GM19324 (cell line): ENCODE results near the gene HIVEP2.

ENCODE experiments used
- ATAC-seq: cut with Tn5 transposase; IDR thresholded peaks from one replicate; pipeline ENCODE4 v1.9.1; 2021; ENCODE audit warnings: mild to moderate bottlenecking, moderate library complexity; ENCODE audit not compliant: unreplicated experiment, low FRiP score

The HIVEP2 gene

GRCh38 chr6:142845624-142846458 is 99.1 kb downstream of the HIVEP2 start:
- no peak for ATAC-seq

GRCh38 chr6:142845143-142845571 is 99.8 kb downstream of the HIVEP2 start:
- ATAC-seq = no peak

DNA sequence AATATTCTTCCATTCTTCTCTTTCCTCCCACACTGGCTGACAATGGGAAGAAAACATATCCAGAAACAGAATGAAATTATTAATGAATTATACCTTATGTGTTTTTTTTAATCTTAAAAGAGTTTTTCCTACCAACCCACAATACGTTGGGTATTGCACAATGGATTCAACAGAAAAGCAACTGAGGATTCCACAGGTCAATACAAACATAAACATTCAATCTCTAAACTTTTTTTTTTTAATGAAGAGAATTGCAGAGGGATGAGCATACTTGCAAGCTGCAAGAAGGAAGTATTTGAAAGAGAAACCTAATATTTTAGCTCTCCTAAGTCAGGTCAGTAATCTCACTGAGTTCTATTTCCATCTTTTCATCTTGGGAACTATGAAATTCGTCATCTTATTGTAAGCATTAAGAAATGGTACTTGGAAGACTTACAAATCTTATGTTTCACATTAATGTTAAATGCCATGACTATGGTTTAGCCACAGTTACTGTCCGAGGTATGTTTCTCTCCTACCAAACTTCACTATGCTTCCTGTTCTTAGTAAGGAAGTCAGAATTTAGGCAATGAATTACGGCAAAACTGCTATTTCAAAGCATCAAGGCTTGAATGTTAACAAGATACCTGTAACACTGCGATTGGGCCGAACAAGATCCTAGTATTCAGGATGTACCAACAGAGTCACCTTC is 100.8 kb downstream of the HIVEP2 start:
- no peak for ATAC-seq

DNA sequence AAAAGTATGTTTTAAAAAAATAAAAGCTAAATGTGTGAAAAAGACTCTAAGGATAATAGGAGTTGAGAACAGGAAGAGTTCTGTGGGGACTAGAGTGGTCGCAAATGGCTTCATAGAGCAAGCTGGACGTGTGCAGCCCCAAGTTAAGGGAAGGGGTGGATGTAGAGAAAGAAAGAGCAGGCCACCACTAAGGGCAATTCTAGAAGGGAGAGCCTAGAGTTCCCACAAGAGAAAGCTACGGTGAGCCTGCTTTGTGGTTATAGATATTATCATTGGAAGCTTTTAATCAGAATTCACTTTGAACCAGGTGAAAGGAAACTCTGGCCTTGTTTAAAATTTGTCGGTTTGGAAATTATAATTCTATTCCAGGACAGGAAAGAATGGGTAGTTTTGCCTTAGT is 101.6 kb downstream of the HIVEP2 start:
- ATAC-seq = no peak

DNA sequence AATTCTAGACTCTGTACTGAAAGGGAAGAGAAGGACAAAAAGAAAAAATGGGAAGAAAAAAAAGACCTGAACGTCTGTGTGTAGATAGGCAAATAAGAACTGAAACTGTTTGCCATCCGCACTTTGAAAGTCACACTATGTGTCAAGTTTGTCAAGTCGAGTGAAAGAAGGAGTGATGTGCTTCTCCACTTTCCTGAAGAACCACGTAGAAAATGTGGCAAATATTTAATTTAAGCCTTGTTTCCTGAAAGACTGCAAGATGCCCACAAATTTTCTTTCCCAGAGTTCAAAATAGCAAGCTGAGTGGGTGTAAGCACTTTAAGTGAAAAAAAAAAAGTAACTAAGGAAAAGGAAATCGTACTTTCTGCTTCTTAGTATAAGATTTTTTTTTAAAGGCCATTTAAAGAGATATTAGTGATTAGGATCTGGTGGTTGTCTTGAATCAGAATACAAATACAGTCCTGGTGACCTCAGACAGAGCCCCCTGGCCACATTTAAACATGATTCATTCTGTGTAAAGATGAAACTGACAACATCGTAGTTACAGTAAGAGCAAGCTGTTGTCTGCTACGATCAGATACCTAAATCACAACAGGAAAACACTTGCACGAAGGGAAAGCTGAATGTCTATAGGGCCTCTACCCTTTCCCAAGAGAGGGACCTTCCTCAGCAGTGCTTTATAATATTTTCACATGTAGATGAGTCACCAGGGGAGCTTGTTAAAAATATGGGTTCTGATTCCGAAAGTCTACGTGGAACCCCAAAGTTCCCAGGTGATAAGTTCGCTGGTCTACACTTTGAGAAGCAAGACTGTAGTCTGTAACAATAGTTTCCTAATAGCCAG is 102.3 kb downstream of the HIVEP2 start:
- peak; percentile 61 for ATAC-seq

DNA sequence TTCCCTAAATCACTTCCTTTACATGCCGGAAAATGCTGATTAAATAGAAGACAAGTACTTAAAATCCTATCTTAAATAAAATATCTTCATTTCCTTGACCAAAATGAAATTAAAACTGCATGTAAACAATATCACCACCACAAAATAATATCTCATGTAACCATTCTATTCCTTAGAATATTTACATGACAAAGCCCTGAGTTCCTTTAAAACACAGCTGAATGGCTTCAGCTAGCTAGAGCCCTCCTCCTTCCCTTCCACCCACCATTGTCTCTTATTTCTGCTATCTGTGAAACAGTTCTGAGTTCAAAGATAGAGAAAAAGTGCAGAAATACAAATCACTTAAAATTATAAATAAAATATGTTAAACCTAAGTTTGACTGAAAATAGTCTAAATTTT is 103.1 kb downstream of the HIVEP2 start:
- ATAC-seq = no peak

DNA sequence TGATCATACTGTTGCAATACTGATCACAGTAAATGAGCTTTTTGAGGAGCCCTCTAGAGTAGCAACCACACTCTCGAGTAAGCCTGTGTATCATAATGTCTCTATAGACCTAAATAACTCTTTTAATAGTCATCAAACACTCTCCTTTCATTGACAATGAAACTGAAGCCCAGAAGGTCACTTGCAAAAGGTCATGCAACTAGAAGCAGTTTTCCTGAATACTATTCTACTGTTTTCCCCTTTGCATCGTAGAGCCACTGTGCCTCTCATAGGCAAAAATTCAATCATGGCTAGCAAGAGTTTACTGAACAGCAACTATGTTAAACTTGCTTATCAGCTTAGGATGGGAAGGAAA is 105.3 kb downstream of the HIVEP2 start:
- ATAC-seq = no peak

GRCh38 chr6:142838821-142839685 is 105.9 kb downstream of the HIVEP2 start:
- no peak for ATAC-seq

DNA sequence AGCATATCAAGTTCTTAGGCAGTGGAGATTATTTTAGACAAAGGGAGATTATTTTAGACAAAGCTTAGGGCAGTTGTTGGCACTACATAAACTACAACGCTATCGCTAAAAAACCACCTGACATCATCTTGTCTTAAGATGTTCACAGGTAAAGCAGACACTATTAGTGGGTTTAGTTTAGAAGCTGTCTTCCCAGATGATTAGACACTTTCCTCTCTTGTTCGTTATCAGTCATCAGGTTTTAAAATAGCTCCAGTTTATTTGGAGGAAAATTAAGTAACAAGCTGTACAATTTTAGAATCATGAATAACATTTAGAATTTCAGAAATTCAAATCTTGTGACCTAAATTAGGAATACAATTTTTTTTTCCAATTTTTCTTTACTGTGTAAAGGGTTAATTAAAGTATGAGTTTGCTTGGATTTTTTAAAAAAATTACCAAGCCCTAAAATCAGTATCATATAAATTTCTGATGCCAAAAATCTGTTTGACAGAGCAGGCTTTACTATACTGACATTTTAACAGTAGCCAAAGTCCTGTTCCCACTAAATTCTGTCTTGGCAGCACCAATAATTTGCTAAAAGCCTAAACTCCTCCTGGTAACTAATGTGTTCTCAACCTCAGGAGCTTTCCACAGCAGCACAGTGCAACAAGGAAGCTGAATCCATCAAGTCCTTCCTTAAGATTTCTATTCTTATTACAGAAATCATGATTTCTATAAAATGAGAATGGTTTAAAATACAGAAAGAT is 109.0 kb downstream of the HIVEP2 start:
- no peak for ATAC-seq

DNA sequence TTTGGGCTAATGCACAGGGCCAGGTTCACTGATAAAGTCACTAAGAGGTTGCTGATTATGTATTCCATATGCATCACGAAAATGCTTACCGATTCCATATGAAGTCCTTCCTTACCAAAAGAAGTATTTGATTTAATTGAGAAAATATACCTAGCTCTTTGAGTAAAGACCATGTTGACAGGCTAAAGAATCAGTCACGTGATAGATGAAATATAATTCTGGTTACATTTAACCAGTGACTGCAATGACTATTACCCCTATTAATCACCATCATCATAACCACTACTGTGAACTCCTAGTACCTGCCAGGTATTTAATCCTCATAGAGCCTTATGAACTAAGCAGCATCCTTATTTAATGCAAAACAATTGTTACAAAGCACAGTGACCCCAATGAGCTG is 110.1 kb downstream of the HIVEP2 start:
- ATAC-seq = no peak

DNA sequence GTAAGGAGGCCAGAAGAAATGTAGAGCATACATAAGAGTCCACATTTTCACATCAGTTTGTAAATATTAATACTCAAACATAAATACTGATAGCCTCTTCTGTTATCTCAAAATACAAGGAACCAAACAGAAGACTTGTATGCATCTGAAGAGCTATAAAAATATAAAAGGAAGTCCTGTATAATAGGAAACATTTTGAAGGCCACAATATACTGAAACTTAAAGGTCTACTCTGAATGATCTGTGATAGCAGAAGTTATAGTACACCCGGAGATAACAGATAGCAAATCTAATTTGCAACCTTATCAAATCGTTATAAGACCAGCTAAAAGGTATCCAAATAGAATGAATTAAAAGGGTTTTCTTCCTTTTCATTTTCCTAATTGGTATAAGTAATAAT is 111.2 kb downstream of the HIVEP2 start:
- ATAC-seq = no peak

DNA sequence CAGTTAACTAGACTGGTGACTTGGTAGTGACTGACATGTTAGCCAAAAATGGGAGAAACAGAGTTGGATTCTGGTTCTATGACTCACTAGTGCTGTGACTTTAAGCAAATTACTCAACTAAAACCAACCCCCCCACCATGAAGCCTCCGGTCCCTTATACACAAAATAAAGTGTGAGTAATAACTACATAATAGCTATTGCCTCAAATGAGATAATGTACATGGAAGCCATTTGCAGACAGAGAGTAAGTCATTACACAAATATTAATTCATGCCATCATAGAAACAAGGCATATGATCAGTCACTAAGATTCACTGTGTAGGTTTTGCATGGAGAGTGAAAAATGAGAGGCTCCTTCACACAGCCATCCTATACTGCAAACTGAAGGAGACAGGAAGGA is 111.9 kb downstream of the HIVEP2 start:
- no peak for ATAC-seq

GRCh38 chr6:142830807-142831206 is 114.2 kb downstream of the HIVEP2 start:
- ATAC-seq = no peak

DNA sequence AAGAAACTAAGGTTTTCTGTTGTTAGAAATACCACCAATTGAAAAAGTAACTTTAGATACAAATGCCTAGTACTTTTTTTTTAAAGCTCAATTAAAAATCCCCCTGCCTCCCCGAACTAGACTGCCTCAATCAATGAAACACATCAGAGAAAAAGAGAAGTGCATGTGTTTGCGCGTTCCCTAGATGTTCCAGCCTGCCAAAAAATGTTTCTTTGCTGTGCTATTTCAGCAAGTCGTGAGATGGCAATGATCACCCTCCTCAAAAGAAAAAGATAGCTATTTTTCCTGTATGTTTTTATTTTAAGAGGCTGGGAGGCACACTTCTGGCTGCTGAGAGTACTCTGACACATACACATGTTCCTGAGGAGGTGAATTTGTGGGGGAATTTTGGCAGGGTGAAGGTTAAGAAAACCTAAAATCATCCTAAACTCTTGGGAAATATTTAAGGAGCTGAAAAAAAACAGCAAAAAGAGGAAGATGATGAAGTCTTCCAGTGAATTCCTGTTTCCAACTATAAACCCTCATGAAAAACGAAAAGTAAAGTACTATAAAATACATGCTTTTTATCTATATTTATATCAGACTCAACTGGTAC is 114.8 kb downstream of the HIVEP2 start:
- ATAC-seq = no peak

GRCh38 chr6:142829556-142829955 is 115.4 kb downstream of the HIVEP2 start:
- no peak for ATAC-seq

GRCh38 chr6:142827991-142828390 is 117.0 kb downstream of the HIVEP2 start:
- ATAC-seq = no peak

- ATAC-seq = no peak
Measured at GRCh38 chr6:142827369-142827768, 117.6 kb downstream of the HIVEP2 start.

- no peak for ATAC-seq
Measured at GRCh38 chr6:142825760-142826159, 119.2 kb downstream of the HIVEP2 start.

- ATAC-seq = no peak
Measured at GRCh38 chr6:142824426-142824825, 120.5 kb downstream of the HIVEP2 start.
